Liver (tissue), 3 donors: ENCODE results near the gene GALK2.

Source experiments
- CTCF ChIP-seq: fragments of 150-350 bp; IDR thresholded peaks from 2 replicates; pipeline ENCODE4 v1.5.1; 2017; ENCODE audit warnings: improper control_type of control experiment, low read depth, low read length; ENCODE audit not compliant: missing input control
- EGR1 ChIP-seq, 2 donors: IDR thresholded peaks; 2 replicates each; pipeline ENCODE4 v1.6.1; 2016 to 2018; ENCODE audit warnings: antibody characterized with exemption in 2 of 2, low read depth in 2 of 2
- FOXA1 ChIP-seq: IDR thresholded peaks from 2 replicates; pipeline ENCODE4 v1.6.1; 2016; ENCODE audit warnings: antibody characterized with exemption
- FOXA2 ChIP-seq: IDR thresholded peaks from 2 replicates; pipeline ENCODE4 v1.6.1; 2016; ENCODE audit warnings: antibody characterized with exemption
- GABPA ChIP-seq, 2 donors: IDR thresholded peaks in 1 of 2; conservative IDR thresholded peaks in 1 of 2; 2 replicates each; pipeline ENCODE4 v1.6.1; 2016; ENCODE audit warnings: antibody characterized with exemption in 2 of 2, mild to moderate bottlenecking in 1 of 2, moderate library complexity in 1 of 2
- JUND ChIP-seq, 2 donors: IDR thresholded peaks; 2 replicates each; pipeline ENCODE4 v1.6.1; 2016; ENCODE audit warnings: antibody characterized with exemption in 2 of 2
- MAX ChIP-seq: IDR thresholded peaks from 2 replicates; pipeline ENCODE4 v1.6.1; 2016; ENCODE audit warnings: antibody characterized with exemption
- RAD21 ChIP-seq, 2 donors: IDR thresholded peaks; 2 replicates each; pipeline ENCODE4 v1.6.1; 2016; ENCODE audit warnings: antibody characterized with exemption in 2 of 2, mild to moderate bottlenecking in 2 of 2
- REST ChIP-seq: IDR thresholded peaks from 2 replicates; pipeline ENCODE4 v1.6.1; 2016; ENCODE audit warnings: antibody characterized with exemption, mild to moderate bottlenecking
- RXRA ChIP-seq, 2 donors: IDR thresholded peaks; 2 replicates each; pipeline ENCODE4 v1.6.1; 2017 to 2018; ENCODE audit warnings: antibody characterized with exemption in 2 of 2, mild to moderate bottlenecking in 1 of 2
- SP1 ChIP-seq: IDR thresholded peaks from 2 replicates; pipeline ENCODE4 v1.6.1; 2018; ENCODE audit warnings: antibody characterized with exemption, mild to moderate bottlenecking
- TAF1 ChIP-seq: conservative IDR thresholded peaks from 2 replicates; pipeline ENCODE4 v1.6.1; 2016; ENCODE audit warnings: antibody characterized with exemption, mild to moderate bottlenecking
- YY1 ChIP-seq: IDR thresholded peaks from 2 replicates; pipeline ENCODE4 v1.6.1; 2016; ENCODE audit warnings: antibody characterized with exemption, mild to moderate bottlenecking
- ZBTB33 ChIP-seq: IDR thresholded peaks from 2 replicates; pipeline ENCODE4 v1.6.1; 2016; ENCODE audit warnings: antibody characterized with exemption
- donor health status: healthy.
- donor health status: healthy.

- TF ChIP-seq CTCF (no peak), RAD21 (IDR thresholded peaks at IDR 0.05) (no peak), MAX (no peak), FOXA1 (no peak), JUND (IDR thresholded peaks at IDR 0.05) (no peak), YY1 (no peak), TAF1 (no peak), GABPA (IDR thresholded peaks at IDR 0.05 in 1 of 2, conservative IDR thresholded peaks at IDR 0.05 in 1 of 2) (no peak), SP1 (no peak), EGR1 (IDR thresholded peaks at IDR 0.05; ENCODE audit: low read depth in 2 of 2) (no peak), ZBTB33 (no peak), RXRA (IDR thresholded peaks at IDR 0.05) (no peak), REST (no peak), FOXA2 (no peak)
These were observed 123.9 kb downstream of the GALK2 start for GRCh38 chr15:49293941-49294340.
